ENCODE results near the gene PDAP1.
A peak's percentile ranks its signal among the peaks of the same experiment; 100 is the strongest.

Gene PDAP1

GRCh38 chr7:99375070-99375807, 33.2 kb downstream of the PDAP1 start:
- H3K27me3 ChIP-seq (ENCODE audit: insufficient read depth, low read length), result no peaks in the 10 kb centered on the region
- no peaks in the 10 kb centered on the region for H3K36me3 ChIP-seq (ENCODE audit: insufficient read depth, low read length)
- H3K27ac ChIP-seq (ENCODE audit: low read depth, low read length), result peak overlapping the region; percentile 60
- peaks cover 39% of the 10 kb centered on the region for H3K79me2 ChIP-seq (ENCODE audit: control insufficient read depth, insufficient read depth, low read length, unreplicated experiment)
- H2AFZ ChIP-seq (ENCODE audit: low read length, unreplicated experiment), result no peak overlapping the region
- H3K4me1 ChIP-seq (ENCODE audit: control insufficient read depth, insufficient read depth, low read length, unreplicated experiment), result peaks cover 14% of the 10 kb centered on the region
- H3K4me3 ChIP-seq (ENCODE audit: low read depth, low read length), result peak overlapping the region; percentile 99

- H3K36me3 ChIP-seq (ENCODE audit: insufficient read depth, low read length), result no peaks in the 10 kb centered on the region
- H2AFZ ChIP-seq (ENCODE audit: low read length, unreplicated experiment), result peak within 1 kb of the TSS; percentile 99
- H3K27ac ChIP-seq (ENCODE audit: low read depth, low read length), result peak within 1 kb of the TSS; percentile 60
- H3K79me2 ChIP-seq (ENCODE audit: control insufficient read depth, insufficient read depth, low read length, unreplicated experiment), result peaks cover 31% of the 10 kb centered on the region
- H3K4me1 ChIP-seq (ENCODE audit: control insufficient read depth, insufficient read depth, low read length, unreplicated experiment), result peaks cover 6% of the 10 kb centered on the region
- peak within 1 kb of the TSS; percentile 99 for H3K4me3 ChIP-seq (ENCODE audit: low read depth, low read length)
- H3K27me3 ChIP-seq (ENCODE audit: insufficient read depth, low read length), result no peaks in the 10 kb centered on the region
Observed at GRCh38 chr7:99374111-99375064, 34.0 kb downstream of the PDAP1 start, which contains the start of gene ARPC1B. ARPC1B (plus strand) TSS chr7:99374730; CDS start chr7:99385715, 10,985 bp downstream.

GRCh38 chr7:99373091-99374066, 35.0 kb downstream of the PDAP1 start:
- H3K79me2 ChIP-seq (ENCODE audit: control insufficient read depth, insufficient read depth, low read length, unreplicated experiment), result peaks cover 31% of the 10 kb centered on the region
- H3K4me3 ChIP-seq (ENCODE audit: low read depth, low read length), result peak overlapping the region; percentile 99
- no peaks in the 10 kb centered on the region for H3K4me1 ChIP-seq (ENCODE audit: control insufficient read depth, insufficient read depth, low read length, unreplicated experiment)
- no peaks in the 10 kb centered on the region for H3K36me3 ChIP-seq (ENCODE audit: insufficient read depth, low read length)
- no peak overlapping the region for H2AFZ ChIP-seq (ENCODE audit: low read length, unreplicated experiment)
- H3K27ac ChIP-seq (ENCODE audit: low read depth, low read length), result no peak overlapping the region
- H3K27me3 ChIP-seq (ENCODE audit: insufficient read depth, low read length), result no peaks in the 10 kb centered on the region

- H3K4me1 ChIP-seq (ENCODE audit: control insufficient read depth, insufficient read depth, low read length, unreplicated experiment), result no peaks in the 10 kb centered on the region
- H3K4me3 ChIP-seq (ENCODE audit: low read depth, low read length), result no peak overlapping the region
- no peaks in the 10 kb centered on the region for H3K27me3 ChIP-seq (ENCODE audit: insufficient read depth, low read length)
- peaks cover 25% of the 10 kb centered on the region for H3K79me2 ChIP-seq (ENCODE audit: control insufficient read depth, insufficient read depth, low read length, unreplicated experiment)
- no peak overlapping the region for H3K27ac ChIP-seq (ENCODE audit: low read depth, low read length)
- H3K36me3 ChIP-seq (ENCODE audit: insufficient read depth, low read length), result no peaks in the 10 kb centered on the region
- H2AFZ ChIP-seq (ENCODE audit: low read length, unreplicated experiment), result no peak overlapping the region
Observed at GRCh38 chr7:99372275-99373090, 35.9 kb downstream of the PDAP1 start.

- no peaks in the 10 kb centered on the region for H3K4me1 ChIP-seq (ENCODE audit: control insufficient read depth, insufficient read depth, low read length, unreplicated experiment)
- no peak overlapping the region for H3K4me3 ChIP-seq (ENCODE audit: low read depth, low read length)
- no peak overlapping the region for H2AFZ ChIP-seq (ENCODE audit: low read length, unreplicated experiment)
- peaks cover 15% of the 10 kb centered on the region for H3K79me2 ChIP-seq (ENCODE audit: control insufficient read depth, insufficient read depth, low read length, unreplicated experiment)
- no peaks in the 10 kb centered on the region for H3K27me3 ChIP-seq (ENCODE audit: insufficient read depth, low read length)
- no peaks in the 10 kb centered on the region for H3K36me3 ChIP-seq (ENCODE audit: insufficient read depth, low read length)
- no peak overlapping the region for H3K27ac ChIP-seq (ENCODE audit: low read depth, low read length)
Observed at GRCh38 chr7:99371376-99371920, 36.9 kb downstream of the PDAP1 start.

- H3K27ac ChIP-seq (ENCODE audit: low read depth, low read length), result no peak overlapping the region
- no peak overlapping the region for H3K4me3 ChIP-seq (ENCODE audit: low read depth, low read length)
- H3K36me3 ChIP-seq (ENCODE audit: insufficient read depth, low read length), result peaks cover 7% of the 10 kb centered on the region
- H3K27me3 ChIP-seq (ENCODE audit: insufficient read depth, low read length), result no peaks in the 10 kb centered on the region
- H3K4me1 ChIP-seq (ENCODE audit: control insufficient read depth, insufficient read depth, low read length, unreplicated experiment), result no peaks in the 10 kb centered on the region
- no peak overlapping the region for H2AFZ ChIP-seq (ENCODE audit: low read length, unreplicated experiment)
- H3K79me2 ChIP-seq (ENCODE audit: control insufficient read depth, insufficient read depth, low read length, unreplicated experiment), result no peaks in the 10 kb centered on the region
Observed at GRCh38 chr7:99369767-99370391, 38.5 kb downstream of the PDAP1 start.

GRCh38 chr7:99368750-99369389, 39.5 kb downstream of the PDAP1 start:
- Histone ChIP-seq H3K4me1 (ENCODE audit: control insufficient read depth, insufficient read depth, low read length, unreplicated experiment) (no peaks in the 10 kb centered on the region), H3K36me3 (ENCODE audit: insufficient read depth, low read length) (peaks cover 7% of the 10 kb centered on the region), H3K79me2 (ENCODE audit: control insufficient read depth, insufficient read depth, low read length, unreplicated experiment) (no peaks in the 10 kb centered on the region), H3K27ac (ENCODE audit: low read depth, low read length) (no peak overlapping the region), H3K27me3 (ENCODE audit: insufficient read depth, low read length) (no peaks in the 10 kb centered on the region), H3K4me3 (ENCODE audit: low read depth, low read length) (no peak overlapping the region), H2AFZ (ENCODE audit: low read length, unreplicated experiment) (no peak overlapping the region)

GRCh38 chr7:99366646-99367045, 41.8 kb downstream of the PDAP1 start:
- H3K4me3 ChIP-seq (ENCODE audit: low read depth, low read length), result no peak overlapping the region
- peaks cover 11% of the 10 kb centered on the region for H3K36me3 ChIP-seq (ENCODE audit: insufficient read depth, low read length)
- peaks cover 3% of the 10 kb centered on the region for H3K4me1 ChIP-seq (ENCODE audit: control insufficient read depth, insufficient read depth, low read length, unreplicated experiment)

More at GRCh38 chr7:99366646-99367045, 41.8 kb downstream of the PDAP1 start:
- no peaks in the 10 kb centered on the region for H3K79me2 ChIP-seq (ENCODE audit: control insufficient read depth, insufficient read depth, low read length, unreplicated experiment)
- H3K27ac ChIP-seq (ENCODE audit: low read depth, low read length), result no peak overlapping the region
- no peak overlapping the region for H2AFZ ChIP-seq (ENCODE audit: low read length, unreplicated experiment)
- no peaks in the 10 kb centered on the region for H3K27me3 ChIP-seq (ENCODE audit: insufficient read depth, low read length)

All from ACC112 (cell line).